HEK293 (cell line): ENCODE data around the gene DHX8.

ENCODE experiments used
- CTCF ChIA-PET: fragments of 350-600 bp; formaldehyde crosslinking; extraction: SDS; loops from one replicate; lab custom pipeline; 2021; ENCODE audit warnings: antibody characterized with exemption; lab: Yijun Ruan, JAX
- POLR2A ChIA-PET: fragments of 300-600 bp; formaldehyde crosslinking; extraction: SDS; loops from one replicate; lab custom pipeline; 2020; ENCODE audit warnings: antibody characterized with exemption, inconsistent platforms; lab: Yijun Ruan, JAX
- H3K27ac ChIP-seq: fragments of 200-500 bp; sonication (Bioruptor generic); 2 replicates; pipeline ENCODE4 v1.5.1; 2014; ENCODE audit warnings: low read depth, low read length, control low read depth, inconsistent platforms; ENCODE audit errors: extremely low read depth
- H3K36me3 ChIP-seq, 2 experiments: fragments of 200-500 bp in 1 of 2; sonication (Bioruptor generic) in 1 of 2; 1 replicate in 1 of 2; 2 replicates in 1 of 2; pipeline ENCODE4 v1.5.1; 2014 to 2017; ENCODE audit warnings: inconsistent platforms in 2 of 2, low read length in 2 of 2; ENCODE audit not compliant: control insufficient read depth in 2 of 2, insufficient read depth in 1 of 2
- H3K4me1 ChIP-seq: fragments of 200-500 bp; sonication (Bioruptor generic); 2 replicates; pipeline ENCODE4 v1.5.1; 2014; ENCODE audit warnings: mild to moderate bottlenecking, low read length, inconsistent platforms; ENCODE audit not compliant: control insufficient read depth, insufficient read depth
- H3K4me3 ChIP-seq: 2 replicates; pipeline ENCODE4 v1.5.1; 2011; ENCODE audit warnings: low read depth, mild to moderate bottlenecking, control low read depth, low read length, moderate library complexity
- H3K9me3 ChIP-seq: fragments of 200-500 bp; sonication (Bioruptor generic); 2 replicates; pipeline ENCODE4 v1.5.1; 2014; ENCODE audit warnings: low read depth, low read length, inconsistent platforms; ENCODE audit not compliant: control insufficient read depth, insufficient read depth
- BCL11B ChIP-seq: fragments of 450-650 bp; formaldehyde crosslinking; IDR thresholded peaks from 2 replicates; pipeline ENCODE4 v1.5.1; 2016; ENCODE audit warnings: low read depth, missing biosample characterization, missing genetic modification characterization
- HOXA7 ChIP-seq: sonication (generic); formaldehyde crosslinking; IDR thresholded peaks from 2 replicates; pipeline ENCODE4 v1.8.1; 2022; ENCODE audit warnings: missing genetic modification reagents, borderline replicate concordance
- OSR2 ChIP-seq: fragments of 450-650 bp; formaldehyde crosslinking; IDR thresholded peaks from 2 replicates; pipeline ENCODE4 v1.5.1; 2016; ENCODE audit warnings: missing biosample characterization, missing genetic modification characterization
- SALL2 ChIP-seq: fragments of 450-650 bp; formaldehyde crosslinking; IDR thresholded peaks from 2 replicates; pipeline ENCODE4 v1.5.0; 2017; ENCODE audit warnings: missing biosample characterization, mild to moderate bottlenecking, missing genetic modification characterization, borderline replicate concordance
- SCRT1 ChIP-seq: fragments of 450-650 bp; formaldehyde crosslinking; IDR thresholded peaks from 2 replicates; pipeline ENCODE4 v1.5.1; 2016; ENCODE audit warnings: missing biosample characterization, missing genetic modification characterization, borderline replicate concordance
- SETDB1 ChIP-seq: IDR thresholded peaks from one replicate; pipeline ENCODE4 v1.6.1; 2017; ENCODE audit warnings: mild to moderate bottlenecking, low read length, moderate library complexity, mixed read lengths; ENCODE audit not compliant: insufficient read length
- ZBTB17 ChIP-seq: fragments of 450-650 bp; formaldehyde crosslinking; IDR thresholded peaks from 2 replicates; pipeline ENCODE4 v1.5.1; 2016; ENCODE audit warnings: missing biosample characterization, missing genetic modification characterization
- ZBTB44 ChIP-seq: fragments of 450-650 bp; IDR thresholded peaks from 2 replicates; pipeline ENCODE4 v1.5.1; 2018; ENCODE audit warnings: missing biosample characterization, mild to moderate bottlenecking, missing genetic modification characterization
- ZFHX2 ChIP-seq: fragments of 450-650 bp; formaldehyde crosslinking; conservative IDR thresholded peaks from 2 replicates; pipeline ENCODE4 v1.5.1; 2016; ENCODE audit warnings: missing biosample characterization, missing genetic modification characterization
- ZNF138 ChIP-seq: fragments of 450-650 bp; formaldehyde crosslinking; IDR thresholded peaks from 2 replicates; pipeline ENCODE4 v1.5.1; 2016; ENCODE audit warnings: missing biosample characterization, missing genetic modification characterization, borderline replicate concordance
- ZNF223 ChIP-seq: fragments of 450-650 bp; formaldehyde crosslinking; IDR thresholded peaks from 2 replicates; pipeline ENCODE4 v1.5.1; 2016; ENCODE audit warnings: missing biosample characterization, missing genetic modification characterization
- ZNF239 ChIP-seq: fragments of 450-650 bp; formaldehyde crosslinking; IDR thresholded peaks from 2 replicates; pipeline ENCODE4 v1.5.1; 2016; ENCODE audit warnings: missing biosample characterization, missing genetic modification characterization
- ZNF266 ChIP-seq: fragments of 450-650 bp; formaldehyde crosslinking; IDR thresholded peaks from 2 replicates; pipeline ENCODE4 v1.5.1; 2016; ENCODE audit warnings: missing biosample characterization, missing genetic modification characterization, low read depth
- ZNF324 ChIP-seq: fragments of 450-650 bp; formaldehyde crosslinking; IDR thresholded peaks from 2 replicates; pipeline ENCODE4 v1.5.1; 2016; ENCODE audit warnings: missing biosample characterization, missing genetic modification characterization
- ZNF341 ChIP-seq: fragments of 450-650 bp; formaldehyde crosslinking; IDR thresholded peaks from 2 replicates; pipeline ENCODE4; 2016; ENCODE audit warnings: low read depth, missing biosample characterization, missing genetic modification characterization
- ZNF394 ChIP-seq: fragments of 450-650 bp; formaldehyde crosslinking; IDR thresholded peaks from 2 replicates; pipeline ENCODE4 v1.5.1; 2016; ENCODE audit warnings: missing biosample characterization, missing genetic modification characterization, mild to moderate bottlenecking, moderate library complexity, borderline replicate concordance
- ZNF416 ChIP-seq: fragments of 450-650 bp; formaldehyde crosslinking; IDR thresholded peaks from 2 replicates; pipeline ENCODE4 v1.5.1; 2016; ENCODE audit warnings: missing biosample characterization, missing genetic modification characterization
- ZNF521 ChIP-seq: fragments of 450-650 bp; formaldehyde crosslinking; IDR thresholded peaks from 2 replicates; pipeline ENCODE4 v1.5.1; 2017; ENCODE audit warnings: missing biosample characterization, mild to moderate bottlenecking, missing genetic modification characterization
- ZNF596 ChIP-seq: fragments of 450-650 bp; IDR thresholded peaks from 2 replicates; pipeline ENCODE4 v1.5.0; 2018; ENCODE audit warnings: missing biosample characterization, mild to moderate bottlenecking, missing genetic modification characterization, moderate library complexity
- ZNF600 ChIP-seq: fragments of 450-650 bp; formaldehyde crosslinking; IDR thresholded peaks from 2 replicates; pipeline ENCODE4 v1.5.1; 2016; ENCODE audit warnings: missing biosample characterization, missing genetic modification characterization
- ZNF624 ChIP-seq: fragments of 450-650 bp; formaldehyde crosslinking; IDR thresholded peaks from 2 replicates; pipeline ENCODE4 v1.5.1; 2017; ENCODE audit warnings: missing biosample characterization, missing genetic modification characterization
- ZNF664 ChIP-seq: fragments of 450-650 bp; formaldehyde crosslinking; IDR thresholded peaks from 2 replicates; pipeline ENCODE4 v1.5.1; 2016; ENCODE audit warnings: missing biosample characterization, missing genetic modification characterization
- ZNF701 ChIP-seq: fragments of 450-650 bp; formaldehyde crosslinking; IDR thresholded peaks from 2 replicates; pipeline ENCODE4 v1.5.1; 2016; ENCODE audit warnings: missing biosample characterization, missing genetic modification characterization
- TF ChIP-seq, protein P1 (sequence below): fragments of 450-650 bp; formaldehyde crosslinking; IDR thresholded peaks from 2 replicates; pipeline ENCODE4 v1.5.0; 2017; ENCODE audit warnings: missing biosample characterization, missing genetic modification characterization, borderline replicate concordance
- TF ChIP-seq, protein P2 (sequence below): fragments of 450-650 bp; formaldehyde crosslinking; IDR thresholded peaks from 2 replicates; pipeline ENCODE4 v1.5.1; 2016; ENCODE audit warnings: missing biosample characterization, missing genetic modification characterization
- TF ChIP-seq, protein P3 (sequence below): fragments of 450-650 bp; formaldehyde crosslinking; IDR thresholded peaks from 2 replicates; pipeline ENCODE4 v1.5.1; 2017; ENCODE audit warnings: missing biosample characterization, missing genetic modification characterization
- TF ChIP-seq, protein P4 (sequence below): fragments of 450-650 bp; formaldehyde crosslinking; IDR thresholded peaks from 2 replicates; pipeline ENCODE4 v1.5.1; 2016; ENCODE audit warnings: missing biosample characterization, missing genetic modification characterization

Gene DHX8

GRCh38 chr17:43483674-43484551, at the start of gene DHX8:
Gene DHX8, plus strand, starts transcription at chr17:43483975. Its CDS starts 63 bp downstream, at chr17:43484038.
- Histone ChIP-seq H3K27ac (peak within 1 kb of the TSS; percentile 65), H3K4me3 (peak within 1 kb of the TSS; percentile 77), H3K4me1 (peaks cover 7% of the 10 kb centered on the region; the same call in 1 of the 2 replicates), H3K9me3 (no peaks in the 10 kb centered on the region), H3K36me3 (no peaks in the 10 kb centered on the region; a peak in 1 of 3 replicates)
- POLR2A ChIA-PET, result interaction anchor here (0.5 to 5.7 kb wide), 21 partner anchors 10 to 1476 kb away, joined by 3 to 76 read pairs (median 7); partner anchors contain the start of genes ARL4D, BRCA1 and RPL27
- CTCF ChIA-PET, result interaction anchor here (0.5 to 11.9 kb wide), 82 partner anchors 9 to 905 kb away, joined by 3 to 406 read pairs (median 4); partner anchors contain the start of genes ARL4D, RPL27 and SOST
- TF ChIP-seq ZNF416 (tag by site-specific recombination) (no peak), ZNF324 (tag by site-specific recombination) (peak; percentile 95), ZNF138 (tag by site-specific recombination) (no peak), ZBTB44 (peak; percentile 86), ZNF701 (tag by site-specific recombination) (no peak), ZNF624 (tag by site-specific recombination) (no peak), HOXA7 (no peak), SALL2 (no peak), ZNF521 (tag by site-specific recombination) (no peak), ZNF394 (peak; percentile 99), ZNF223 (tag by site-specific recombination) (no peak), ZNF664 (tag by site-specific recombination) (peak; percentile 74), ZNF600 (peak; percentile 67; the same call in 1 of the 2 replicates), BCL11B (tag by site-specific recombination) (0 out of 2 replicates have a peak, but pooled peaks have one; percentile 41), ZFHX2 (peak; percentile 33; the same call in 1 of the 2 replicates), SETDB1 (peak; percentile 18), ZNF596 (tag by site-specific recombination) (no peak), OSR2 (tag by site-specific recombination) (no peak), ZNF239 (tag by site-specific recombination) (no peak), ZBTB17 (tag by site-specific recombination) (peak; percentile 91), SCRT1 (no peak), ZNF341 (tag by site-specific recombination) (no peak), ZNF266 (tag by site-specific recombination) (no peak)
- TF ChIP-seq, protein P1, sequence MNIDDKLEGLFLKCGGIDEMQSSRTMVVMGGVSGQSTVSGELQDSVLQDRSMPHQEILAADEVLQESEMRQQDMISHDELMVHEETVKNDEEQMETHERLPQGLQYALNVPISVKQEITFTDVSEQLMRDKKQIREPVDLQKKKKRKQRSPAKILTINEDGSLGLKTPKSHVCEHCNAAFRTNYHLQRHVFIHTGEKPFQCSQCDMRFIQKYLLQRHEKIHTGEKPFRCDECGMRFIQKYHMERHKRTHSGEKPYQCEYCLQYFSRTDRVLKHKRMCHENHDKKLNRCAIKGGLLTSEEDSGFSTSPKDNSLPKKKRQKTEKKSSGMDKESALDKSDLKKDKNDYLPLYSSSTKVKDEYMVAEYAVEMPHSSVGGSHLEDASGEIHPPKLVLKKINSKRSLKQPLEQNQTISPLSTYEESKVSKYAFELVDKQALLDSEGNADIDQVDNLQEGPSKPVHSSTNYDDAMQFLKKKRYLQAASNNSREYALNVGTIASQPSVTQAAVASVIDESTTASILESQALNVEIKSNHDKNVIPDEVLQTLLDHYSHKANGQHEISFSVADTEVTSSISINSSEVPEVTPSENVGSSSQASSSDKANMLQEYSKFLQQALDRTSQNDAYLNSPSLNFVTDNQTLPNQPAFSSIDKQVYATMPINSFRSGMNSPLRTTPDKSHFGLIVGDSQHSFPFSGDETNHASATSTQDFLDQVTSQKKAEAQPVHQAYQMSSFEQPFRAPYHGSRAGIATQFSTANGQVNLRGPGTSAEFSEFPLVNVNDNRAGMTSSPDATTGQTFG (tag by site-specific recombination), result no peak
- TF ChIP-seq, protein P2, sequence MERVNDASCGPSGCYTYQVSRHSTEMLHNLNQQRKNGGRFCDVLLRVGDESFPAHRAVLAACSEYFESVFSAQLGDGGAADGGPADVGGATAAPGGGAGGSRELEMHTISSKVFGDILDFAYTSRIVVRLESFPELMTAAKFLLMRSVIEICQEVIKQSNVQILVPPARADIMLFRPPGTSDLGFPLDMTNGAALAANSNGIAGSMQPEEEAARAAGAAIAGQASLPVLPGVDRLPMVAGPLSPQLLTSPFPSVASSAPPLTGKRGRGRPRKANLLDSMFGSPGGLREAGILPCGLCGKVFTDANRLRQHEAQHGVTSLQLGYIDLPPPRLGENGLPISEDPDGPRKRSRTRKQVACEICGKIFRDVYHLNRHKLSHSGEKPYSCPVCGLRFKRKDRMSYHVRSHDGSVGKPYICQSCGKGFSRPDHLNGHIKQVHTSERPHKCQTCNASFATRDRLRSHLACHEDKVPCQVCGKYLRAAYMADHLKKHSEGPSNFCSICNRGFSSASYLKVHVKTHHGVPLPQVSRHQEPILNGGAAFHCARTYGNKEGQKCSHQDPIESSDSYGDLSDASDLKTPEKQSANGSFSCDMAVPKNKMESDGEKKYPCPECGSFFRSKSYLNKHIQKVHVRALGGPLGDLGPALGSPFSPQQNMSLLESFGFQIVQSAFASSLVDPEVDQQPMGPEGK (tag by site-specific recombination), result 0 out of 2 replicates have a peak, but pooled peaks have one; percentile 9
- TF ChIP-seq, protein P3, sequence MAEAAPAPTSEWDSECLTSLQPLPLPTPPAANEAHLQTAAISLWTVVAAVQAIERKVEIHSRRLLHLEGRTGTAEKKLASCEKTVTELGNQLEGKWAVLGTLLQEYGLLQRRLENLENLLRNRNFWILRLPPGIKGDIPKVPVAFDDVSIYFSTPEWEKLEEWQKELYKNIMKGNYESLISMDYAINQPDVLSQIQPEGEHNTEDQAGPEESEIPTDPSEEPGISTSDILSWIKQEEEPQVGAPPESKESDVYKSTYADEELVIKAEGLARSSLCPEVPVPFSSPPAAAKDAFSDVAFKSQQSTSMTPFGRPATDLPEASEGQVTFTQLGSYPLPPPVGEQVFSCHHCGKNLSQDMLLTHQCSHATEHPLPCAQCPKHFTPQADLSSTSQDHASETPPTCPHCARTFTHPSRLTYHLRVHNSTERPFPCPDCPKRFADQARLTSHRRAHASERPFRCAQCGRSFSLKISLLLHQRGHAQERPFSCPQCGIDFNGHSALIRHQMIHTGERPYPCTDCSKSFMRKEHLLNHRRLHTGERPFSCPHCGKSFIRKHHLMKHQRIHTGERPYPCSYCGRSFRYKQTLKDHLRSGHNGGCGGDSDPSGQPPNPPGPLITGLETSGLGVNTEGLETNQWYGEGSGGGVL, result no peak
- TF ChIP-seq, protein P4, sequence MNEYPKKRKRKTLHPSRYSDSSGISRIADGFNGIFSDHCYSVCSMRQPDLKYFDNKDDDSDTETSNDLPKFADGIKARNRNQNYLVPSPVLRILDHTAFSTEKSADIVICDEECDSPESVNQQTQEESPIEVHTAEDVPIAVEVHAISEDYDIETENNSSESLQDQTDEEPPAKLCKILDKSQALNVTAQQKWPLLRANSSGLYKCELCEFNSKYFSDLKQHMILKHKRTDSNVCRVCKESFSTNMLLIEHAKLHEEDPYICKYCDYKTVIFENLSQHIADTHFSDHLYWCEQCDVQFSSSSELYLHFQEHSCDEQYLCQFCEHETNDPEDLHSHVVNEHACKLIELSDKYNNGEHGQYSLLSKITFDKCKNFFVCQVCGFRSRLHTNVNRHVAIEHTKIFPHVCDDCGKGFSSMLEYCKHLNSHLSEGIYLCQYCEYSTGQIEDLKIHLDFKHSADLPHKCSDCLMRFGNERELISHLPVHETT (tag by site-specific recombination), result peak; percentile 100
